ELF-1 (cell line): ENCODE results near the gene NAPSA.

Source experiments
- DNase-seq: peaks from one replicate; pipeline ENCODE4 v3.0.0-alpha.2; 2016; ENCODE audit warnings: low read depth, low spot score

Gene NAPSA

GRCh38 chr19:50317115-50317514, 48.3 kb downstream of the NAPSA start:
- no peak for DNase-seq

- peak; percentile 86 for DNase-seq
Measured at GRCh38 chr19:50315773-50316448, 49.5 kb downstream of the NAPSA start.

- DNase-seq: no peak
Measured at GRCh38 chr19:50314724-50315708, 50.4 kb downstream of the NAPSA start.

- DNase-seq: peak; percentile 66
Measured at GRCh38 chr19:50313812-50314536, 51.5 kb downstream of the NAPSA start.

- DNase-seq: no peak
Measured at GRCh38 chr19:50312967-50313811, 52.2 kb downstream of the NAPSA start.

GRCh38 chr19:50311723-50312635, 53.5 kb downstream of the NAPSA start:
- peak; percentile 51 for DNase-seq

- DNase-seq: no peak
Measured at GRCh38 chr19:50310759-50311465, 54.5 kb downstream of the NAPSA start.

- no peak for DNase-seq
Measured at GRCh38 chr19:50309396-50310125, 55.9 kb downstream of the NAPSA start.

- DNase-seq: no peak
Measured at GRCh38 chr19:50308991-50309390, 56.4 kb downstream of the NAPSA start.
